Kidney (tissue), 14 donors: ENCODE data around the gene SLC45A2. TPM values are rescaled to one million over a fixed set of nuclear protein-coding genes. Genes with fewer than 3 reads are reported as not detected.
A peak's percentile ranks its signal among the peaks of the same experiment; 100 is the strongest.

ENCODE experiments used
- DNase-seq, 5 donors: peaks; one replicate each; pipeline ENCODE4 v3.0.0-alpha.2; 2013 to 2020
- FAIRE-seq: peaks from 2 replicates; lab custom pipeline; 2012; peaks lifted over from hg19 to GRCh38; lab: Jason Lieb, UNC
- H3K27ac ChIP-seq, 2 donors: one replicate each; pipeline ENCODE4 v1.7.0; 2013; ENCODE audit warnings: low read depth in 2 of 2, low read length in 2 of 2, inconsistent platforms in 1 of 2
- H3K27me3 ChIP-seq: one replicate; pipeline ENCODE4 v1.7.1; 2013; ENCODE audit warnings: low read length, inconsistent platforms; ENCODE audit not compliant: control insufficient read depth, insufficient read depth
- H3K36me3 ChIP-seq, 3 donors: one replicate each; pipeline versions ENCODE4 v1.7.0 to v1.7.1; 2013; ENCODE audit warnings: low read length in 3 of 3, control low read depth in 1 of 3, inconsistent platforms in 1 of 3; ENCODE audit not compliant: insufficient read depth in 3 of 3, control insufficient read depth in 2 of 3
- H3K4me1 ChIP-seq, 3 donors: one replicate each; pipeline versions ENCODE4 v1.7.0 to v1.7.1; 2013; ENCODE audit warnings: low read length in 3 of 3, inconsistent platforms in 1 of 3, low read depth in 1 of 3; ENCODE audit not compliant: control insufficient read depth in 2 of 3, insufficient read depth in 2 of 3
- H3K4me3 ChIP-seq, 3 donors: one replicate each; pipeline versions ENCODE4 v1.7.0 to v1.8.1; 2013; ENCODE audit warnings: low read length in 3 of 3, control low read depth in 1 of 3, inconsistent platforms in 1 of 3
- H3K9ac ChIP-seq, 3 donors: one replicate each; pipeline versions ENCODE4 v1.7.0 to v1.7.1; 2013; ENCODE audit warnings: low read length in 3 of 3, control low read depth in 1 of 3, inconsistent platforms in 1 of 3
- H3K9me3 ChIP-seq, 3 donors: one replicate each; pipeline versions ENCODE4 v1.7.0 to v1.7.1; 2013; ENCODE audit warnings: low read length in 3 of 3, control low read depth in 1 of 3, inconsistent platforms in 1 of 3; ENCODE audit not compliant: control insufficient read depth in 2 of 3, insufficient read depth in 1 of 3
- CTCF ChIP-seq: IDR thresholded peaks from 3 replicates; pipeline ENCODE4 v1.5.1; 2012; ENCODE audit warnings: mild to moderate bottlenecking, moderate library complexity, borderline replicate concordance; ENCODE audit not compliant: insufficient read depth; ENCODE audit errors: extremely low read depth
- intact Hi-C: fragments of 100-400 bp; cut with DNase I; formaldehyde crosslinking; loops from one replicate; pipeline ENCODE4 v1.11.1; 2022
- polyA plus RNA-seq: library from polyadenylated mRNA; stranded (reverse); fragments of 350-450 nt; fragmentation: Illumina TruSeq; extraction: RNeasy Lipid Tissue Mini Kit (QIAGEN cat#74804); gene quantifications from one replicate; pipeline ENCODE4 v1.2.3, GENCODE V29; 2014; ENCODE audit warnings: low read depth, low replicate concordance; ENCODE audit not compliant: insufficient read depth
- total RNA-seq: library from RNA; stranded (reverse); fragmentation: NEBNext Ultra II Directional; extraction: Animal tissue kit (Norgen Biotek cat#: 25700); gene quantifications from one replicate; pipeline ENCODE4 v1.2.1, GENCODE V29; 2021
- donor health status: control.
- donor health status: control.
- donor health status: control.
- donor health status: control.
- donor health status: control.
- donor health status: DM: yes; HTN: yes; CAD: no.
- donor health status: Normal renal cell carcinoma (clear cell type).

The SLC45A2 gene
- total and polyA plus RNA-seq, 2 donors from 2014 or later, result 0.22 TPM

GRCh38 chr5:33929925-33930690, 54.4 kb downstream of the SLC45A2 start:
- DNase-seq (no peak), FAIRE-seq (no peak)
- Histone ChIP-seq H3K4me3 (no peak overlapping the region), H3K9ac (no peak overlapping the region), H3K36me3 (no peaks in the 10 kb centered on the region), H3K4me1 (no peaks in the 10 kb centered on the region), H3K9me3 (no peaks in the 10 kb centered on the region), H3K27ac (no peak overlapping the region), H3K27me3 (no peaks in the 10 kb centered on the region)
- intact Hi-C loops, result no loop called here
- no peak for TF ChIP-seq CTCF

- intact Hi-C loops, result no loop called here
- FAIRE-seq (no peak), DNase-seq (no peak)
These were observed 56.2 kb downstream of the SLC45A2 start for GRCh38 chr5:33928283-33928682.

GRCh38 chr5:33927685-33928084, 56.8 kb downstream of the SLC45A2 start:
- Histone ChIP-seq H3K4me1 (no peaks in the 10 kb centered on the region), H3K27me3 (no peaks in the 10 kb centered on the region), H3K9ac (no peak overlapping the region), H3K36me3 (no peaks in the 10 kb centered on the region), H3K27ac (no peak overlapping the region), H3K4me3 (no peak overlapping the region), H3K9me3 (no peaks in the 10 kb centered on the region)
- TF ChIP-seq CTCF, result no peak
- DNase-seq (peak in 2 of 5 donors; percentile 8 to 27), FAIRE-seq (no peak)
- intact Hi-C loops, result no loop called here

More at GRCh38 chr5:33928283-33928682, 56.2 kb downstream of the SLC45A2 start:
- Histone ChIP-seq H3K4me3 (no peak overlapping the region), H3K9me3 (no peaks in the 10 kb centered on the region), H3K36me3 (no peaks in the 10 kb centered on the region), H3K27me3 (no peaks in the 10 kb centered on the region), H3K4me1 (no peaks in the 10 kb centered on the region), H3K27ac (no peak overlapping the region), H3K9ac (no peak overlapping the region)
- TF ChIP-seq CTCF, result no peak

GRCh38 chr5:33925278-33925677, 59.2 kb downstream of the SLC45A2 start:
- H3K27ac ChIP-seq, result no peak overlapping the region
- no peaks in the 10 kb centered on the region for H3K27me3 ChIP-seq
- H3K36me3 ChIP-seq, result no peaks in the 10 kb centered on the region
- FAIRE-seq, result no peak
- intact Hi-C loops, result no loop called here
- no peak for TF ChIP-seq CTCF
- H3K4me3 ChIP-seq, result no peak overlapping the region
- no peak for DNase-seq
- H3K4me1 ChIP-seq, result no peaks in the 10 kb centered on the region
- H3K9ac ChIP-seq, result no peak overlapping the region
- no peaks in the 10 kb centered on the region for H3K9me3 ChIP-seq
